Activated T-cell treated with anti-CD3 and anti-CD28 coated beads for 4 hours (primary cell): Measurements from ENCODE around the gene KISS1R.
"Not testable (repeated sequence)": the region's sequence is repeated elsewhere in the genome, so short reads cannot be mapped to it uniquely, and the experiment has no call there.

Experiments used
- DNase-seq: peaks from one replicate; pipeline ENCODE4 v3.0.0-alpha.2; 2020

Gene KISS1R

GRCh38 chr19:882871-883497, 34.1 kb upstream of the KISS1R start:
- no peak for DNase-seq

GRCh38 chr19:883661-884211, 33.4 kb upstream of the KISS1R start:
- DNase-seq, result no peak

- no peak for DNase-seq
Measured at GRCh38 chr19:884420-885211, 32.5 kb upstream of the KISS1R start.

GRCh38 chr19:885536-886224, 31.5 kb upstream of the KISS1R start:
- no peak for DNase-seq

GRCh38 chr19:887072-887471, 30.1 kb upstream of the KISS1R start:
- DNase-seq, result no peak

GRCh38 chr19:887599-887998, 29.5 kb upstream of the KISS1R start:
- no peak for DNase-seq

- no peak for DNase-seq
Measured at GRCh38 chr19:888581-889385, 28.4 kb upstream of the KISS1R start.

GRCh38 chr19:889662-890295, 27.4 kb upstream of the KISS1R start:
- no peak for DNase-seq

- DNase-seq, result no peak
Measured at GRCh38 chr19:890831-891230, 26.3 kb upstream of the KISS1R start.

GRCh38 chr19:891421-892200, 25.5 kb upstream of the KISS1R start:
- not testable (repeated sequence) for DNase-seq

GRCh38 chr19:892243-892893, 24.8 kb upstream of the KISS1R start:
- DNase-seq, result no peak

GRCh38 chr19:892894-893689, 24.0 kb upstream of the KISS1R start, which contains the start of the genes MED16 and RNU6-9:
TSS of gene MED16 (minus strand) at chr19:893187. CDS start at chr19:891131, 2,056 bp downstream.
TSS of gene RNU6-9 (plus strand) at chr19:893484.
- peak; percentile 84 for DNase-seq

GRCh38 chr19:896434-896833, 20.7 kb upstream of the KISS1R start:
- DNase-seq, result no peak

- no peak for DNase-seq
Measured at GRCh38 chr19:896999-897398, 20.1 kb upstream of the KISS1R start.

- DNase-seq, result no peak
Measured at GRCh38 chr19:897442-898039, 19.6 kb upstream of the KISS1R start.

- no peak for DNase-seq
Measured at GRCh38 chr19:898663-899062, 18.5 kb upstream of the KISS1R start.

GRCh38 chr19:899336-900042, 17.6 kb upstream of the KISS1R start:
- no peak for DNase-seq

- no peak for DNase-seq
Measured at GRCh38 chr19:900043-900301, 17.2 kb upstream of the KISS1R start.
